Stimulated activated CD4-positive, alpha-beta T cell treated with anti-CD3 and anti-CD28 coated beads, Interleukin-2, amount 100 ng/mL, for 24 hours (primary cell): Measurements from ENCODE around the gene SYT9.

ENCODE experiments used
- DNase-seq, 2 donors: peaks; one replicate each; pipeline ENCODE4 v3.0.0-alpha.2; 2020

The SYT9 gene

DNA sequence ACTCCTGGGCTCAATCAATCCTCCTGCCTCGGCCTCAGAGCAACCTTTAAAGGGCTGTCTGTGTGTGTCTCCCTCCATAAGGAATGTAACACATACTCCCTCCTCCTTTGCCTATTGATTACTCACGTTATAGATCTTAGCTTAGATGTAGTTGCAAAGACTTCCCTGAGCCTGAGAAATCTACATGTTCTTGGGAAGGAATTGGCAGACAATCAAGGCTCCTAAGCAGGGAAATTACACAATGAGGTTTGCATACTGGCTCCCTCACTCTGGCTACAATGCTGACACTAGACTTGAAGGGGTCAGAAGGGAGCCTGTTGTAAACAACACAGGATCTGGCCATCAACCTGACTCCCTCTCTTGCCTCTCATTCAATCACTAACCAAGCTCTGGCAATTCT lies 228.4 kb downstream of the SYT9 start:
- DNase-seq, result no peak

DNA sequence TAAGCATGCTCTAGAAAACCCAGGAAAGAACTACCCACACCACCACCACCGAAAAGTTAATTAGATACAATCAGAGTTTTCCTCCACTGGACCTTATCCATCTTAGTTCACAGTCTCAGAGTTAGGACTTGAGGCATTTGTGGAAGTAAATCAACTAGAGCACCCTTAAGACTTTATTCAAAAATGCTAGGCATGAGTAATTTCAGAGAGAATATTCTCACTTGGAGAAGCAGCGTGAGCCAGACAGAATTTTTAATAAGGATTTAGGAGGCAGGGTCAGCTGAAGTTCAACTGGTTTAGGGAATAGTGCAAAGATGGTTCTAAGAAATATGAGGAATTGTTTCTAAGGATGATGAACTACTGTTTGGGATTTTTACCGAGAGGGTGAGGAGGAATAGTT lies 232.4 kb downstream of the SYT9 start:
- no peak for DNase-seq

DNA sequence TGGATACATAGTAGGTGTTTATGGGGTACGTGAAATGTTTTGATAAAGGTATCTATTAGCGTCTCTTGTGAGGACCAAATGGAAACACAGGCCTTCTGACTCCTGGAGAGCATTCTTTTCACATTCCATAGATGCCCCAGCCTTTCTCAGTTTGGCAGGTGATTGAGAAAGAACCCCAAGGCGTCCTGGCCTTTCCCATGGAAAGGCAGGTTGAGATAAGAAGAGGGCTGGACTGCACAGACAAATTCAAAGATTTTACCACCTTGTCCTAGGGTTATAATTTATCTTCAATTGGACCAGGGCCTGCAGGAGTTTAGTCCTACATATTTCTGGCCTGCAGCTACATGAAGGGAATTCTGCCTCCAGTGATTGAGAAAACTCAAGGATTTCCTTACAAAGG lies 232.9 kb downstream of the SYT9 start:
- no peak for DNase-seq

GRCh38 chr11:7485186-7486097 lies 233.7 kb downstream of the SYT9 start, which contains the start of gene OLFML1:
Gene OLFML1, plus strand, starts transcription at chr11:7485506. Its CDS starts 370 bp downstream, at chr11:7485876.
- no peak for DNase-seq

GRCh38 chr11:7486098-7486780 lies 234.5 kb downstream of the SYT9 start:
- DNase-seq, result no peak

- DNase-seq, result no peak
Measured at GRCh38 chr11:7486781-7487140, 235.1 kb downstream of the SYT9 start.

GRCh38 chr11:7487360-7487759 lies 235.7 kb downstream of the SYT9 start:
- no peak for DNase-seq

DNA sequence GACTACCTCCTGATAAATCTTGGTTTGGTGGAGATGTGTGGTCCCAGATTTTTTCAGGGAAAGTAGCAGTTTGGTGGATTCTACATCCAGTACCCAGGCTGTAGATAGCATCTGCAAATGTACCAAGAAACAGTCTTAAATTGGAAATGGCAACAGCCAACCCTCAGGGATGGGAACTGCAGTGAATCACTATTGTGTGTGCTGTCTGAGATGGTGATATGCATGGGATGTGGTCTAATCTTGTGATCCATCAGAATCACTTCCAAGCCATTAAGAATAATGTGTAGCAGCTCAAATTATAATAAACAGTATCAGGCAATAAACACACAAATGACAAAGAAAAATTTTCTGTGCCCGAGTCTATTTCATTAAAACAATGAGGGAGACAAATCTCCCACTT lies 237.0 kb downstream of the SYT9 start:
- DNase-seq, result no peak

DNA sequence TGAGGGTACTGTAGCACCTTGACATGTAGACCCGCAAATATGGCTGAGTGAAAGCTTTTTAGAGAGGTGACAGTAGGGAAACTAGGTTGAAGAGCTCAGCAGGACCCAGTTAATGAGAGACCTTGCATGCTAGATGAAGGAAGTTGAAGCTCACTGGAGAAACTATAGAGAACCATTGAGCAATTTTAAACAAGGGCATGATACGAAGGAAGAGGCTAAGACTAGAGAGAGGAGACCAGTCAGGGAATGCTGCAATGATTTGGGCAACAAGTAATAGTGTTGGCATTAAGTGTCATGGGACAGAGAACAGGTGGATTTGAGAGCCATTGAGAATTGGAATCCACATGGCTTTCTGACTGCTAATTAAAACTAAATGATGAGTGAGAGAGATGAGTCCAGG lies 237.7 kb downstream of the SYT9 start:
- no peak for DNase-seq

GRCh38 chr11:7490054-7490453 lies 238.3 kb downstream of the SYT9 start:
- DNase-seq, result no peak

- no peak for DNase-seq
Measured at GRCh38 chr11:7490535-7490934, 238.8 kb downstream of the SYT9 start.

DNA sequence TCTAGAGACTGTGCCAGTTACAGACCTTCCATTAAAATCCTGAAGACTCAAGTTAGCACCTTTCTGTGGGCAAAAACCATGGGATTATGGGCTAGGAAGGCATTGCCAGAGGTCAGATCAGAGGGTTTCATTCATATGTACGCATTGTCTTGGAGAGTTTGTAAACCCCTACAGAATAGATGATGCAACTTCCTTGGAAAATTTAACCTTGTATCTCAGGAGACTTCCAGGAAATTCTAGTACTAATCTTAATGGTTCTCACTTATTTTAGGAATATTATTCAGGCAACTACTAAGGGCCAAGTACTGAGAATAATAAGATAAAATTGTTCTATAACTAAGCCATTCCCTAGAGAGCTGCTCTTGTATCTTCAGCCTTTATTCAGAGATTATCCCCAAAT lies 240.5 kb downstream of the SYT9 start:
- DNase-seq, result no peak

- DNase-seq, result no peak
Measured at GRCh38 chr11:7493670-7494069, 242.0 kb downstream of the SYT9 start.

DNA sequence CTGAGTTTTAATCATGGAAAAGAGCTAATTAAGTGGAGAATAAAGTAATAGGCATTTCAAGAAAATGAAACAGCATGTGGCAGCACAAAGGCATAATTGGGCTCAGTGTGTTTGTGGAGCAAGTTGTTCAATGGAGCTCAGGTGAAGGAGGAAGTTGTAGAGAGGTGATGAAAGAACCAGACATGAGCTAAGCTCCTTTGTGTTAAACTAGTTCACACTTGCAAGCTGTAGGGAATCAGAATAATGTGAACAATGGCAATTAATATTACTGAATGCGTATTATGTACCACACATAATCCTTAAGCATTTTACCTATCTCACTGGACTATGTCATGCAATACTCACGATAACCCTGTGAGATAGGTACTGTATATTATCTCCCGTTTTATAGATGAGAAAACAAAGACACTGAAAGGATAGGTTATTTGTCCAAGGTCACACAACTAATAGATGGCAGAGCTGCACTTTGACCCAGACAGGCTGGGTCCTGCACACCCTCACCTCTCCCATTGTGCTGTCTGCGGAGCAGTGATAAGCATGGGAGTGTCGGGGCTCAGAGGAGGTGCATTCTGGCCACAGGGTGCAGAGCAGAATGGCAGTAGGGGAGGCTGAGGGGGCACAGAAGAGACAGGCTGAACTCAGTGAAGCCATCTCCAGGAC lies 242.5 kb downstream of the SYT9 start:
- DNase-seq, result no peak

- DNase-seq, result no peak
Measured at GRCh38 chr11:7495882-7496551, 244.3 kb downstream of the SYT9 start.

DNA sequence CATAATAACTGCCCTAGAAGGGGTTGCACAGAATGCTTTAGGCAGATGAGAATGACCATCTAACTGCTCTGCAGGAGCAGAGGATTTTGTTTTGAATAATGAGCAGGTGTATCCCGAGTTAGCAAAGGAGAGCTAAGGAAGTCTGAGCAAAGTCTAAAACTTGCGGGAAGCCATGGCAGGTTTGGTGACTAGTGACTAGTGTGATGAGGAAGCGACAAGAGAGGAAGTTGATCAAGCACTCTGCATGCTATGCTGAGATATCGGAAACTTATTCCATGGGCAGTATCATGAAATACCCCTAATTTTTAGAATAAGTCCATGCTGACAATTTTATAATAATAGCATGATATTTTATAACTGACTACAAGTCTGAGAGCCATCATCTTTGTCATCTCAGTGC lies 246.5 kb downstream of the SYT9 start:
- no peak for DNase-seq

DNA sequence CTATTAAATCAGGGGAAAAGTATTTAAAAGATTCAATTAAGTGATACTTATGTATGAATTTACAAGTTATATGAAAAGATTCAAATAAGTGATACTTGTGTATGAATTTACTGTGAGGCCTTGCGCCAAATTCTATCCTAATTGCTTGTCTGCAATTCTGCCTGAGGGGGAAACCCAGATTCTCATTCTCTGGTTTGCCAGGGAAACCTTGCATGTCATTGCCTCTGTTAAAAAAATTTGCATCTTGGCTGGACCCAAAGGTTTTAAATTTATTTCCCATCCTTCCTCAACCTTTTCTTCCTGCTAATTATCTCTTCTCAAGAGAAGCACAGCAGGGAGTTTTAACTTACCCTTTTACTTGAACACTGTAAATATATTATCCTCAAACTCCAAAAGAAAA lies 247.4 kb downstream of the SYT9 start:
- no peak for DNase-seq

DNA sequence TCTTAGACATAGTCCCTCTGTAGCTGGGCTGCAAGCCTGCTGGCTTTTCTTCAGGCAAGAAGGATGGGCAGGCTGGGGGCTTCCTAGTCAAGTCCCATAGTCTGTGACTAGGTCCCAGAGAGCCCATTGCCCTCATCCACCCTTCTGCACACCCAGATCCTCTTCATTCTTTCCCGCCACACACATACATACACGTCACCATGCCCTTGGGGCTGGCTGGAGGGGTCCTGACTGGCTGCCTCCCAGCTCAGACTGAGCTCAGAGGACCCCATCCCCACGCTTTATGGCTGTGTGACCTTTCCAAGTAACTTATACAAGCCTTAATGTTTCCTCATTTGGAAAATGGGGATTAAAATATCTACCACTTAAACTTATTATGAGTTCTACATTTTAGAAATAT lies 248.5 kb downstream of the SYT9 start:
- no peak for DNase-seq

GRCh38 chr11:7501251-7501650 lies 249.5 kb downstream of the SYT9 start:
- DNase-seq, result no peak

DNA sequence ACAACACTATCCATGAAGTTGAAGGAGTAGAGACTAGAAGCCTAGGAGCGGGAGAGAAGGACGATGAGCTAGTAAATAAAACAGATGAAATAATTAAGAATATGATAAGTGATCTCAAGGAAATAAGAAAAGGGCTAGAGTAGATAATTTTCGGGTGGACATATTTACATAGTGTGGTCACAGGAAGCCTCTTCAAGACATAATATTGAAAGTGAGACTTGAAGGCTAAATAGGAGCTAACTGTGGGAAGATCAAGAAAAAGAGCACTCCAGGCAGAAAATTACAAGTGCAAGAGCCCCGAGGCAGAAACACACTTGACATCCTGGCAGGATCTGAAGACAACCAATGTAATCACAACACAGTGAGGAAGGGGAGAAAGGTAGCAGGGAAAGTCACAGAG lies 250.2 kb downstream of the SYT9 start:
- no peak for DNase-seq

DNA sequence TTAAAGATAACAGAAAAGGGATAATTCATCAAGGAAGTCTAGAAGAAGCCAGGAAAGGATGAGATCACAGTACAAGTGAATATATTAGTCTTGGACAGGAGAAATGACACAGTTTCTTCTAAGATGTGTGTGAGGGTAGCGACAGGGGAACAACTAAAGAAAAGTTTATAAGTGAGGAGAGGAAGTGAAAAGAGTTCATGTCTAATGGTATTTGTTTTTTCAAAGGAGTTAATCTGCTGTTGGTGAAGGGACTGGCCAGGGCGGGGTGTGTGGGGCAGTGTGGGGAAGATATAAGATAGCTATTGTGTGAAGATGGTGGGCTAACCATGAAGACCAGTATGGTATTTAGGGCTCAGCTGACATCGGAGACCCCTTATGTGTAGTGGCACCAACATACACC lies 254.5 kb downstream of the SYT9 start:
- DNase-seq, result no peak

- DNase-seq, result no peak
Measured at GRCh38 chr11:7508087-7508486, 256.4 kb downstream of the SYT9 start.

GRCh38 chr11:7509966-7510365 lies 258.3 kb downstream of the SYT9 start:
- no peak for DNase-seq
